MCF 10A (cell line): Measurements from ENCODE around the gene DGLUCY. TPM values are rescaled to one million over a fixed set of nuclear protein-coding genes. Genes with fewer than 3 reads are reported as not detected.
"Not testable (repeated sequence)": the region's sequence is repeated elsewhere in the genome, so short reads cannot be mapped to it uniquely, and the experiment has no call there.

Experiments used
- BruUV-seq: library from RNA; stranded (reverse); fragments of 400-500 nt; replicated peaks from 2 replicates; lab custom pipeline; 2021; lab: Mats Ljungman, UMichigan
- CTCF ChIA-PET: fragments of 300-600 bp; sonication (Branson Sonifier 250); formaldehyde crosslinking; extraction: SDS; loops from one replicate; lab custom pipeline; 2021; ENCODE audit warnings: antibody characterized with exemption, inconsistent platforms; lab: Yijun Ruan, JAX
- POLR2A ChIA-PET: fragments of 300-600, 350-650 bp; sonication (Branson Sonifier 250); formaldehyde crosslinking; extraction: SDS; loops from one replicate; lab custom pipeline; 2020; ENCODE audit warnings: antibody characterized with exemption, inconsistent platforms; lab: Yijun Ruan, JAX
- DNase-seq: peaks from one replicate; pipeline ENCODE4 v3.0.0-alpha.2; 2018; ENCODE audit not compliant: unreplicated experiment
- H3K27ac Mint-ChIP-seq: one replicate; pipeline ENCODE4 v1.8.0; 2022; ENCODE audit warnings: mild to moderate bottlenecking, low read depth, mixed read lengths; ENCODE audit not compliant: unreplicated experiment
- H3K27me3 Mint-ChIP-seq: one replicate; pipeline ENCODE4 v1.8.0; 2022; ENCODE audit warnings: mixed read lengths; ENCODE audit not compliant: insufficient read depth, unreplicated experiment
- H3K36me3 Mint-ChIP-seq: one replicate; pipeline ENCODE4 v1.8.0; 2022; ENCODE audit warnings: mild to moderate bottlenecking, moderate library complexity, mixed read lengths; ENCODE audit not compliant: insufficient read depth, unreplicated experiment
- H3K4me1 Mint-ChIP-seq: one replicate; pipeline ENCODE4 v1.8.0; 2022; ENCODE audit warnings: mixed read lengths; ENCODE audit not compliant: insufficient read depth, unreplicated experiment
- H3K4me3 Mint-ChIP-seq: one replicate; pipeline ENCODE4 v1.8.0; 2022; ENCODE audit warnings: mild to moderate bottlenecking, moderate library complexity, mixed read lengths; ENCODE audit not compliant: unreplicated experiment
- H3K9me3 Mint-ChIP-seq: one replicate; pipeline ENCODE4 v1.8.0; 2022; ENCODE audit warnings: mixed read lengths; ENCODE audit not compliant: unreplicated experiment
- CTCF ChIP-seq: fragments of 200-600 bp; IDR thresholded peaks from one replicate; pipeline ENCODE4 v1.8.0; 2022; ENCODE audit warnings: antibody characterized with exemption, mild to moderate bottlenecking; ENCODE audit not compliant: unreplicated experiment
- intact Hi-C: fragments of 100-400 bp; cut with micrococcal nuclease; formaldehyde crosslinking; loops from 2 replicates; pipeline ENCODE4 v1.14.1; 2022
- total RNA-seq: library from RNA; stranded (reverse); gene quantifications from 2 replicates; pipeline ENCODE4 v1.2.3, GENCODE V29; 2022

DGLUCY gene
- total RNA-seq, 1 experiment from 2014 or later: 11.7 TPM

DNA sequence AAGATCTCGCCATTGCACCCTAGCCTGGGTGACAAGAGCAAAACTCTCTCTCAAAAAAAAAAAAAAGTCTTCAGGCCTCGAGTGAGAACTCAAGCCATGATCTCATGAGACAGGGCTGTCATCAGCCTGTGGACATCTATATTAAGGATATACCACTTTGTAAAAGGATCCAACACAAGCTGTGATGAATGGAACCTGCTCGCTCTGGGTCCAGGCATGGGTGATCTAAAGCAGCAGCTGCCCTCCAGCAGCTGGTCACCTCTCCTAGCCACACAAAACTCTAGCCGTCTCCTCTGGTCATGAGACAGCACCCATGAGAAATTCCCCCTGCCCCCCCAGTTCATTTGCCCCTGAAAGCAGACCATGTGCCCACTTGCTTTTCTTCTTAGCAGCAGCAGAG is 19.1 kb upstream of the DGLUCY start:
- DNase-seq: no peak
- CTCF ChIA-PET: interaction anchor here (0.6 to 1.5 kb wide), 2 partner anchors 9 to 69 kb away, joined by 3 to 5 read pairs; no protein-coding TSS in a partner anchor
- H3K27me3 Mint-ChIP-seq: no peaks in the 10 kb centered on the region
- no peaks in the 10 kb centered on the region for H3K36me3 Mint-ChIP-seq
- TF ChIP-seq CTCF: no peak
- POLR2A ChIA-PET: interaction anchor here (1.0 kb wide), 1 partner anchor 34 kb away, joined by 3 read pairs; the partner anchor contains the start of gene RPS6KA5
- H3K9me3 Mint-ChIP-seq: no peaks in the 10 kb centered on the region
- no peak overlapping the region for H3K27ac Mint-ChIP-seq
- BruUV-seq: no TSS peak
- intact Hi-C loops: no loop called here
- H3K4me1 Mint-ChIP-seq: peaks cover 7% of the 10 kb centered on the region
- H3K4me3 Mint-ChIP-seq: no peak overlapping the region

GRCh38 chr14:91095178-91095577 is 18.7 kb upstream of the DGLUCY start:
- no peak overlapping the region for H3K4me3 Mint-ChIP-seq
- no peak for TF ChIP-seq CTCF
- intact Hi-C loops: no loop called here
- no peaks in the 10 kb centered on the region for H3K9me3 Mint-ChIP-seq
- POLR2A ChIA-PET: no interaction called here
- H3K27ac Mint-ChIP-seq: no peak overlapping the region
- no TSS peak for BruUV-seq
- peaks cover 7% of the 10 kb centered on the region for H3K4me1 Mint-ChIP-seq
- H3K27me3 Mint-ChIP-seq: no peaks in the 10 kb centered on the region
- no peaks in the 10 kb centered on the region for H3K36me3 Mint-ChIP-seq
- no peak for DNase-seq
- CTCF ChIA-PET: interaction anchor here (0.6 to 1.5 kb wide), 3 partner anchors 8 to 69 kb away, joined by 3 to 5 read pairs (median 3); no protein-coding TSS in a partner anchor

DNA sequence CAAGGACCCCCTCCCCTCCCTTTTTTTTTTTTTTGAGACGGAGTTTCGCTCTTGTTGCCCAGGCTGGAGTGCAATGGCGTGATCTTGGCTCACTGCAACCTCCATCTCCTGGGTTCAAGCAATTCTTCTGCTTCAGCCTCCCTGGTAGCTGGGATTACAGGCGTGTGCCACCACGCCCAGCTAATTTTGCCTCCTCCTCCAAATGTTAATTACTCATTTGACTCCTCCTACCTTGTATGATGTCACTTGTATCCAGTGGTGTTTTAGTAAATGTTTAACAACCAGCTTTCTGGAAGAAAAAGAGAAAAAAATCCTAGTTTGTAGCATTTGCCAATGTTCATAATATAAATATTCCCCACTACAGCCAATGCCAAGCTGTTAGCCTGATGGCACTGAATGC is 16.2 kb upstream of the DGLUCY start:
- H3K27me3 Mint-ChIP-seq, H3K36me3 Mint-ChIP-seq, H3K4me1 Mint-ChIP-seq, H3K27ac Mint-ChIP-seq, H3K9me3 Mint-ChIP-seq, BruUV-seq, H3K4me3 Mint-ChIP-seq, intact Hi-C loops, DNase-seq: not testable (repeated sequence)
- ChIA-PET POLR2A (interaction anchor here (1.0 to 1.5 kb wide), 2 partner anchors 10 to 37 kb away, joined by 3 read pairs; no protein-coding TSS in a partner anchor), CTCF (interaction anchor here (1.2 to 1.7 kb wide), 2 partner anchors 10 to 196 kb away, joined by 3 to 5 read pairs; no protein-coding TSS in a partner anchor)

DNA sequence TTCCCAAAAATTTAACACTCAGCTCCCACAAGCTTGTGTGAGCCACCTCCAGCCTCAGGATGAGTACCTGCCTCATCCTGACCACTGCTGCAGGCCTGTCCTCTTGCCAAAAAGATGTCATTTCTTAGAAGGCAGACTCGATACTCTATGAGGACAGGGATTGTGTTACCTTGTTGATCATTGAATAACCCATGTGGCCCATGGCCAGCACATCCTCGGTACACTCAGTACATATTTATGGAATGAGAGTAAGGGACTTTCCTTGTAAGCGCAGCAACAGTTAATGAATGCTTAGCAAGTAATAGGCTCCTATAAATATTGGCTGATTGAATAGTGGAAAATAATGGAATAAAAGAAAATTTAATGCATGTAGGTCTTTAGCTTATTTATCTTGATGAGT is 15.3 kb upstream of the DGLUCY start:
- intact Hi-C loops: no loop called here
- ChIA-PET CTCF (interaction anchor here (0.7 to 1.7 kb wide), 2 partner anchors 11 to 241 kb away, joined by 3 to 5 read pairs; no protein-coding TSS in a partner anchor), POLR2A (interaction anchor here (0.8 to 1.6 kb wide), 4 partner anchors 16 to 50 kb away, joined by 3 to 6 read pairs (median 4); no protein-coding TSS in a partner anchor)
- TF ChIP-seq CTCF: no peak
- Mint-ChIP-seq H3K36me3 (no peaks in the 10 kb centered on the region), H3K4me1 (peaks cover 7% of the 10 kb centered on the region), H3K27ac (no peak overlapping the region), H3K27me3 (no peaks in the 10 kb centered on the region), H3K9me3 (no peaks in the 10 kb centered on the region), H3K4me3 (no peak overlapping the region)
- no TSS peak for BruUV-seq
- DNase-seq: no peak
